K562 (cell line): ENCODE results near the gene LYVE1. TPM values are rescaled to one million over a fixed set of nuclear protein-coding genes. Genes with fewer than 3 reads are reported as not detected.
A peak's percentile ranks its signal among the peaks of the same experiment; 100 is the strongest.

Experiments used
- CTCFL ChIP-seq: IDR thresholded peaks from 2 replicates; pipeline ENCODE4 v1.6.1; 2011; ENCODE audit warnings: borderline replicate concordance, low read depth, mild to moderate bottlenecking, moderate library complexity, low read length; ENCODE audit not compliant: insufficient read depth, poor library complexity, severe bottlenecking
- E2F8 ChIP-seq: fragments of 450-650 bp; IDR thresholded peaks from 2 replicates; pipeline ENCODE4 v1.7.1; 2018; ENCODE audit warnings: mild to moderate bottlenecking, low read depth; ENCODE audit not compliant: partially characterized antibody
- ESRRA ChIP-seq: fragments of 450-650 bp; IDR thresholded peaks from 2 replicates; pipeline ENCODE4 v1.6.1; 2014; ENCODE audit warnings: low read depth, mild to moderate bottlenecking, moderate library complexity, borderline replicate concordance
- GTF2E2 ChIP-seq: fragments of 200-800 bp; sonication (Bioruptor generic); IDR thresholded peaks from 2 replicates; pipeline ENCODE4 v1.6.1; 2016; ENCODE audit warnings: missing genetic modification characterization, missing compliant biosample characterization
- KLF13 ChIP-seq: fragments of 450-650 bp; IDR thresholded peaks from 2 replicates; pipeline ENCODE4 v1.6.1; 2016; ENCODE audit warnings: missing genetic modification characterization, low read depth, mild to moderate bottlenecking, missing compliant biosample characterization, moderate library complexity, borderline replicate concordance
- LEF1 ChIP-seq: fragments of 450-650 bp; IDR thresholded peaks from 2 replicates; pipeline ENCODE4 v1.6.1; 2016; ENCODE audit warnings: mild to moderate bottlenecking
- POLR2A ChIP-seq: fragments of 450-650 bp; conservative IDR thresholded peaks from 2 replicates; pipeline ENCODE4 v1.6.1; 2016
- PRMT5 ChIP-seq: sonication (generic); formaldehyde crosslinking; IDR thresholded peaks from 2 replicates; pipeline ENCODE4 v1.5.0; 2020; ENCODE audit warnings: missing genetic modification reagents
- RBFOX2 ChIP-seq: fragments of 200-400 bp; formaldehyde crosslinking; IDR thresholded peaks from 2 replicates; pipeline ENCODE4 v1.6.1; 2017; ENCODE audit warnings: low read depth, mild to moderate bottlenecking, low read length, moderate library complexity
- RCOR1 ChIP-seq, 2 experiments: IDR thresholded peaks; 2 replicates each; pipeline ENCODE4 v1.6.1; 2012; ENCODE audit warnings: low read depth in 2 of 2, low read length in 2 of 2, borderline replicate concordance in 1 of 2, improper control_type of control experiment in 1 of 2
- SMAD4 ChIP-seq: fragments of 250-450 bp; sonication (Bioruptor Pico); conservative IDR thresholded peaks from 2 replicates; pipeline ENCODE4 v1.8.0; 2021; ENCODE audit warnings: inconsistent platforms, mild to moderate bottlenecking, moderate library complexity
- TAF9B ChIP-seq: fragments of 450-650 bp; IDR thresholded peaks from 2 replicates; pipeline ENCODE4 v1.6.1; 2018; ENCODE audit warnings: mild to moderate bottlenecking; ENCODE audit not compliant: partially characterized antibody
- ZBTB7A ChIP-seq: IDR thresholded peaks from 2 replicates; pipeline ENCODE4 v1.6.1; 2011; ENCODE audit warnings: low read depth, mild to moderate bottlenecking, low read length, moderate library complexity, borderline replicate concordance; ENCODE audit not compliant: control insufficient read depth
- polyA plus RNA-seq, 8 experiments: library from polyadenylated mRNA; depleted of rRNA in 4 of 8; stranded (reverse) in 5 of 8; unstranded in 3 of 8; fragments of >200 nt; fragmentation: Nextera tagmentation in 2 of 8; fragmentation: Illumina TruSeq in 1 of 8; extraction: Ambion mirVana in 2 of 8; extraction: Trizol in 1 of 8; gene quantifications; 2 replicates each; pipeline versions ENCODE4 v1.2.1 to v1.2.3, GENCODE V29; 2011 to 2014; ENCODE audit warnings: inconsistent platforms in 1 of 8, missing spikeins in 1 of 8
- total RNA-seq, 7 experiments: library from RNA; depleted of rRNA in 6 of 7; stranded (reverse); fragments of >200 nt in 6 of 7; fragmentation: Illumina TruSeq in 2 of 7; extraction: Trizol in 2 of 7; gene quantifications; 2 replicates each; pipeline versions ENCODE4 v1.2.1 to v1.2.3, GENCODE V29; 2011 to 2021; ENCODE audit warnings: low replicate concordance in 1 of 7
- TF ChIP-seq, protein P1 (sequence below): fragments of 450-650 bp; IDR thresholded peaks from 2 replicates; pipeline ENCODE4 v1.6.1; 2016; ENCODE audit warnings: low read depth

Gene LYVE1
- total and polyA plus RNA-seq, 9 of the 15 experiments (the other 6 are each of a cell fraction or from before 2014, with no cell fraction given), result 0.06 to 1.1 (median 0.14) TPM; not detected in 1

GRCh38 chr11:10540915-10541560, 27.4 kb downstream of the LYVE1 start, which contains the start of gene RNF141 (continued):
- peak; percentile 45 for TF ChIP-seq CTCFL
- TF ChIP-seq KLF13 (tag), result peak; percentile 96
- peak; percentile 39 for TF ChIP-seq TAF9B
- peak; percentile 47; the same call in 1 of the 2 replicates for TF ChIP-seq SMAD4 (CRISPR knock-in tag)
- TF ChIP-seq GTF2E2 (tag), result no peak
- TF ChIP-seq ZBTB7A, result peak; percentile 25; the same call in 1 of the 2 replicates
- TF ChIP-seq E2F8, result peak; percentile 41
- TF ChIP-seq POLR2A, result peak; percentile 96
- TF ChIP-seq RCOR1 (IDR thresholded peaks at IDR 0.05; ENCODE audit: borderline replicate concordance in 1 of 2, low read depth in 2 of 2, low read length in 2 of 2), result peak in 1 of 2 experiments; percentile 71; a peak in 1 of 4 replicates
- TF ChIP-seq, protein P1, sequence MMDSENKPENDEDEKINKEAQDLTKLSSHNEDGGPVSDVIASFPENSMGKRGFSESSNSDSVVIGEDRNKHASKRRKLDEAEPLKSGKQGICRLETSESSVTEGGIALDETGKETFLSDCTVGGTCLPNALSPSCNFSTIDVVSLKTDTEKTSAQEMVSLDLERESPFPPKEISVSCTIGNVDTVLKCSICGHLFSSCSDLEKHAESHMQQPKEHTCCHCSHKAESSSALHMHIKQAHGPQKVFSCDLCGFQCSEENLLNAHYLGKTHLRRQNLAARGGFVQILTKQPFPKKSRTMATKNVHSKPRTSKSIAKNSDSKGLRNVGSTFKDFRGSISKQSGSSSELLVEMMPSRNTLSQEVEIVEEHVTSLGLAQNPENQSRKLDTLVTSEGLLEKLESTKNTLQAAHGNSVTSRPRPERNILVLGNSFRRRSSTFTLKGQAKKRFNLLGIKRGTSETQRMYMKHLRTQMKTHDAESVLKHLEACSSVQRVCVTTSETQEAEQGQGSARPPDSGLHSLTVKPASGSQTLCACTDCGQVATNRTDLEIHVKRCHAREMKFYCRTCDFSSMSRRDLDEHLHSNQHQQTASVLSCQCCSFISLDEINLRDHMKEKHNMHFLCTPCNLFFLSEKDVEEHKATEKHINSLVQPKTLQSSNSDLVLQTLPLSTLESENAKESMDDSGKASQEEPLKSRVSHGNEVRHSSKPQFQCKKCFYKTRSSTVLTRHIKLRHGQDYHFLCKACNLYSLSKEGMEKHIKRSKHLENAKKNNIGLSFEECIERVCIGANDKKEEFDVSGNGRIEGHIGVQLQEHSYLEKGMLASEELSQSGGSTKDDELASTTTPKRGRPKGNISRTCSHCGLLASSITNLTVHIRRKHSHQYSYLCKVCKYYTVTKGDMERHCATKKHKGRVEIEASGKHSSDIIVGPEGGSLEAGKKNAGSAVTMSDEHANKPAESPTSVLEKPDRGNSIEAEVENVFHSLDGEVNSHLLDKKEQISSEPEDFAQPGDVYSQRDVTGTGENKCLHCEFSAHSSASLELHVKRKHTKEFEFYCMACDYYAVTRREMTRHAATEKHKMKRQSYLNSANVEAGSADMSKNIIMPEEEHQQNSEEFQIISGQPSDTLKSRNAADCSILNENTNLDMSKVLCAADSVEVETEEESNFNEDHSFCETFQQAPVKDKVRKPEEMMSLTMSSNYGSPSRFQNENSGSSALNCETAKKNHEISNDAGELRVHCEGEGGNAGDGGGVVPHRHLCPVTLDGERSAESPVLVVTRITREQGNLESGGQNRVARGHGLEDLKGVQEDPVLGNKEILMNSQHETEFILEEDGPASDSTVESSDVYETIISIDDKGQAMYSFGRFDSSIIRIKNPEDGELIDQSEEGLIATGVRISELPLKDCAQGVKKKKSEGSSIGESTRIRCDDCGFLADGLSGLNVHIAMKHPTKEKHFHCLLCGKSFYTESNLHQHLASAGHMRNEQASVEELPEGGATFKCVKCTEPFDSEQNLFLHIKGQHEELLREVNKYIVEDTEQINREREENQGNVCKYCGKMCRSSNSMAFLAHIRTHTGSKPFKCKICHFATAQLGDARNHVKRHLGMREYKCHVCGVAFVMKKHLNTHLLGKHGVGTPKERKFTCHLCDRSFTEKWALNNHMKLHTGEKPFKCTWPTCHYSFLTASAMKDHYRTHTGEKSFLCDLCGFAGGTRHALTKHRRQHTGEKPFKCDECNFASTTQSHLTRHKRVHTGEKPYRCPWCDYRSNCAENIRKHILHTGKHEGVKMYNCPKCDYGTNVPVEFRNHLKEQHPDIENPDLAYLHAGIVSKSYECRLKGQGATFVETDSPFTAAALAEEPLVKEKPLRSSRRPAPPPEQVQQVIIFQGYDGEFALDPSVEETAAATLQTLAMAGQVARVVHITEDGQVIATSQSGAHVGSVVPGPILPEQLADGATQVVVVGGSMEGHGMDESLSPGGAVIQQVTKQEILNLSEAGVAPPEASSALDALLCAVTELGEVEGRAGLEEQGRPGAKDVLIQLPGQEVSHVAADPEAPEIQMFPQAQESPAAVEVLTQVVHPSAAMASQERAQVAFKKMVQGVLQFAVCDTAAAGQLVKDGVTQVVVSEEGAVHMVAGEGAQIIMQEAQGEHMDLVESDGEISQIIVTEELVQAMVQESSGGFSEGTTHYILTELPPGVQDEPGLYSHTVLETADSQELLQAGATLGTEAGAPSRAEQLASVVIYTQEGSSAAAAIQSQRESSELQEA, result no peak
- TF ChIP-seq PRMT5 (CRISPR knock-in tag), result no peak
- TF ChIP-seq ESRRA, result peak; percentile 73; the same call in 1 of the 2 replicates
- no peak for TF ChIP-seq LEF1
- peak; percentile 98 for TF ChIP-seq RBFOX2
